ENCODE results near the gene CELF6.
A peak's percentile ranks its signal among the peaks of the same experiment; 100 is the strongest.

CELF6 gene

DNA sequence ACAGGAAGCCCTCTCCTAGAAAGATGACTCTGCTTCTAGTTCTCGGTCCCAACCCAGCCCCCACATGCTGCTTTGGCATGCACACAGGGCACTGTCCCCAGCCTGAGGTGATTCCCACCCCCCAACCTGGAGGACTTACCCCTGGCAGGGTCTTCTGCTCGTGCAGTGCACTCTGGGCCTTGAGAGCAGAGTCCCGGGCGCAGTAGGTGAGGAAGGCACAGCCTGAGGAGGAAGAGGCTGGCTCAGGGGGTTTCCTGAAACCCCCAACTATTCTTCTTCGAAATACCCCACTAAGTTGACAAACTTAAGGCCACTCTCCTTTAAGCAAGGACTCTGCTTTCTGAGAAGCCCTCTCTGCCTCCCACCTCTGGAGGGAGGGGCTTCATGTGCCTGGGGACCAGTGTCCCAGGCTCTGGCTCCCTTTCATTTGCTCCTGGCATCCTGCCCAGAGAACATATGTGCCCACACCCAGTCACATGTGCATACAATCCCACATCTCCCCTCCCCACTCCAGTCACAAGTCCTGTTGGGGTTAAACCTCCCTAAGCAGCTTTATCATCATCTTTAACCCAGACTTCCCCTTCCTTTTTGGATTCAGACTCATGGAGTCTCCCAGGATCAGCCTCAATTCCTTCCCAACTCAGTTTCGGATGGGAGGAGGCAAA lies 4.1 kb downstream of the CELF6 start:
- H3K4me1 Mint-ChIP-seq = peaks cover 13% of the 10 kb centered on the region

DNA sequence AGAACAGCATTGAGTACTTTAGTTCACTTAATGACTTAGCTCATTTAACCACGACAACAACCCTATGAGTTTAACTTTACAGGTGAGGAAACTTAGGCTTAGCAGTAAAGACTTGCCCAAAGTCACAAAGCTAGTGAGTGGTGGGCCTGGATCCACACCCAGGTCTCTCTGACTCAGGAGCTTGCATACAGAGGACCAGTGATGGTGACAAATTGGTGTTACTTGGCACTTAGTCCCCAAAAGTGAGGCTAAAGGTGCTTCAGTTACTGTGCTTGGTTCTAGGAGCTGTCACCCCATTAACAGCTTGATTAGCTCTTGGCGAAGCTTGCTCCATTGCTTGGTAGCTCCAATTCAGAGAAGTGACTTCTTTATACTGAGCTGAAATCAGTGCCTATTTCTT lies 6.1 kb downstream of the CELF6 start:
- no peak overlapping the region for H3K4me3 Mint-ChIP-seq
- no peak overlapping the region for H3K27ac Mint-ChIP-seq
- peaks cover under 1% of the 10 kb centered on the region for H3K4me1 Mint-ChIP-seq
- no peak for DNase-seq
- no peaks in the 10 kb centered on the region for H3K36me3 Mint-ChIP-seq (ENCODE audit: low read depth)
- peaks cover 79% of the 10 kb centered on the region for H3K27me3 Mint-ChIP-seq (ENCODE audit: low read depth, poor library complexity)
- TF ChIP-seq, protein P1, sequence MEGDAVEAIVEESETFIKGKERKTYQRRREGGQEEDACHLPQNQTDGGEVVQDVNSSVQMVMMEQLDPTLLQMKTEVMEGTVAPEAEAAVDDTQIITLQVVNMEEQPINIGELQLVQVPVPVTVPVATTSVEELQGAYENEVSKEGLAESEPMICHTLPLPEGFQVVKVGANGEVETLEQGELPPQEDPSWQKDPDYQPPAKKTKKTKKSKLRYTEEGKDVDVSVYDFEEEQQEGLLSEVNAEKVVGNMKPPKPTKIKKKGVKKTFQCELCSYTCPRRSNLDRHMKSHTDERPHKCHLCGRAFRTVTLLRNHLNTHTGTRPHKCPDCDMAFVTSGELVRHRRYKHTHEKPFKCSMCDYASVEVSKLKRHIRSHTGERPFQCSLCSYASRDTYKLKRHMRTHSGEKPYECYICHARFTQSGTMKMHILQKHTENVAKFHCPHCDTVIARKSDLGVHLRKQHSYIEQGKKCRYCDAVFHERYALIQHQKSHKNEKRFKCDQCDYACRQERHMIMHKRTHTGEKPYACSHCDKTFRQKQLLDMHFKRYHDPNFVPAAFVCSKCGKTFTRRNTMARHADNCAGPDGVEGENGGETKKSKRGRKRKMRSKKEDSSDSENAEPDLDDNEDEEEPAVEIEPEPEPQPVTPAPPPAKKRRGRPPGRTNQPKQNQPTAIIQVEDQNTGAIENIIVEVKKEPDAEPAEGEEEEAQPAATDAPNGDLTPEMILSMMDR (IDR thresholded peaks at IDR 0.05) = no peak
- H3K9me3 Mint-ChIP-seq = no peaks in the 10 kb centered on the region

More for the DNA sequence above, 4.1 kb downstream of the CELF6 start:
- peaks cover 76% of the 10 kb centered on the region for H3K27me3 Mint-ChIP-seq (ENCODE audit: low read depth, poor library complexity)
- H3K9me3 Mint-ChIP-seq = no peaks in the 10 kb centered on the region
- H3K4me3 Mint-ChIP-seq = no peak overlapping the region
- no peak overlapping the region for H3K27ac Mint-ChIP-seq
- no peak for DNase-seq
- H3K36me3 Mint-ChIP-seq (ENCODE audit: low read depth) = no peaks in the 10 kb centered on the region
- TF ChIP-seq, protein P1 (IDR thresholded peaks at IDR 0.05) = no peak

DNA sequence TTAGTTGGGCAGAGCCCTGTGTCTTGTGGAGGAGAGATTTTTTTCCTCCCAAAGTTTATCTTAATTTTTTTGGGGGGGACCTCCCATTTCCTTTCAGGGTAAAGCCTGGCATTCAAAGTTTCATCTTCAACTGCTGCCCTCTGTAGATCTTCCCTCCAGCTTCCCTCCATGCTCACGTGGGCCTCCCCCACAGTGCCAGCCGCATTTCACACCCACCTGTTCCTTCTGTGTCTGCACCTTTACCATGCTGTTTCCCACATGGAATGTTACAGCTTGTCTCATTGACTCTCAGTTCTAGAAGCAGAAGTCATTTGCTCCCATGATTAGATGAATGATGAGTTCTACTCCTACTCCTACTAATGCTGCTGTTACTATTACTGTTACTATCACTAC lies 6.5 kb downstream of the CELF6 start:
- DNase-seq = no peak
- Mint-ChIP-seq H3K4me1 (no peaks in the 10 kb centered on the region), H3K4me3 (no peak overlapping the region), H3K27me3 (ENCODE audit: low read depth, poor library complexity) (peaks cover 78% of the 10 kb centered on the region), H3K36me3 (ENCODE audit: low read depth) (no peaks in the 10 kb centered on the region), H3K9me3 (no peaks in the 10 kb centered on the region), H3K27ac (no peak overlapping the region)
- TF ChIP-seq, protein P1 (IDR thresholded peaks at IDR 0.05) = no peak

DNA sequence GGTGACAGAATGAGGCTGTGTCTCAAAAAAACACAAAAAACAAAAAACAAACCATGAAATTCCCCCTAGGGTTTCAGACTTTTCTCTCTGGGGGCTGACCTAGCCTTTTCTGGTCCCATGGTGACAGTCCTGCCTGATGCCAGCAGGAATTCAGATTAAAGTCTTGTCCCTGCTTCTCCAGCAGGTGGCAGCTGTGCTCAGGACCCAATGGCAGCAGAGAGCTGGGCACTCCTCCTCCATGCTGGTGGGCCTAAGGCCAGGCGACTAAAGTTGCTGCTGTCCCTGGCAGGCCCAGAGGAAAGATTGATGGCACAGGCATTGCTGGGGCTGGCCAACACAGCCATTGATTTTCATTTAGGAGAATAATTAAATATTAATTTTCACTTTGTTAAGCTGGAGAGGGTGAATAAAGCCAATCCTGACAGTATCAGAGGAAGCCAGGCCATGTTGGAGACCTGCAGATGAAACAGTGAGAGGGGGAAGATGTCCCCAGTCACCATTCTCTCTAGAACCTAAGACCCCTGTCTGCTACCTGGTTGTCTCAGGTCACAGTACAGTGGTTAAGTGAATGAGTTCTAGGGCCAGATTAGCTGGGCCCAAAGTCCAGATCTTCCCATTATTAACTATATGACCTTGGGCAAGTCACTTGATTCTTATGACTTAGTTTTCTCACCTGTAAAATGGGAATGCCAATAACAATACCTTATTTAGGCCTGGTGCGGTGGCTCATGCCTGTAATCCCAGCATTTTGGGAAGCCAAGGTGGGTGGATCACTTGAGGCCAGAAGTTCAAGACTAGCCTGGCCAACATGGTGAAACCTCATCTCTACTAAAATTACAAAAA lies 7.1 kb downstream of the CELF6 start:
- peak; percentile 72 for DNase-seq
- TF ChIP-seq, protein P1 (IDR thresholded peaks at IDR 0.05) = peak; percentile 74
- Mint-ChIP-seq H3K4me1 (no peaks in the 10 kb centered on the region), H3K4me3 (no peak overlapping the region), H3K36me3 (ENCODE audit: low read depth) (no peaks in the 10 kb centered on the region), H3K27me3 (ENCODE audit: low read depth, poor library complexity) (peaks cover 78% of the 10 kb centered on the region), H3K9me3 (no peaks in the 10 kb centered on the region), H3K27ac (no peak overlapping the region)

DNA sequence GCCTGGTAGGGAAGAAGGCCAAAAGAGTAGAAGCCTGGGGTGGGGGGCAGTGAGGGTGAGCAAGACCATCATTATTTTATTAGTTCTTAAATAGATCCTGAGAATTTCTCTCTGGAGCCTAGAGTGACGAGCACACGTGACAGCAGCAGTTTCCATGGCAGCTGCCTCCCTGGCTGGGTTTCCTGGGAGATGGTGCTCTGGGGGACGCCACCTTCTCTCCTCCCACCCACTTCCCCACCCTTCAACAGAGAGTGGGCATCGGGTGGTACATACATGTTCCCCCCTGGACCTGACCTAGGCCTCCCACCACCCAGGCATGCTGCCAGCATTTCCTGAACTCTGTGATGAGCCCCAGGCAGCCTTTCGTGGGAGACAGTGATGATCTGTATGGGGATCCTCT lies 12.9 kb downstream of the CELF6 start:
- H3K4me3 Mint-ChIP-seq = no peak overlapping the region

More for the DNA sequence above, 12.9 kb downstream of the CELF6 start:
- H3K27ac Mint-ChIP-seq = no peak overlapping the region
- no peaks in the 10 kb centered on the region for H3K4me1 Mint-ChIP-seq
- no peaks in the 10 kb centered on the region for H3K36me3 Mint-ChIP-seq (ENCODE audit: low read depth)
- no peaks in the 10 kb centered on the region for H3K9me3 Mint-ChIP-seq
- no peak for DNase-seq
- TF ChIP-seq, protein P1 (IDR thresholded peaks at IDR 0.05) = no peak
- peaks cover 88% of the 10 kb centered on the region for H3K27me3 Mint-ChIP-seq (ENCODE audit: low read depth, poor library complexity)
